NCI-H2081 treated with DMSO at 0.1 percent for 48 hours (cell line): ENCODE measurements around the gene SETD7.
"Not testable (repeated sequence)": the region's sequence is repeated elsewhere in the genome, so short reads cannot be mapped to it uniquely, and the experiment has no call there.

Experiments
- DNase-seq: peaks from one replicate; lab custom pipeline; 2025; lab: John Stamatoyannopoulos, UW

The SETD7 gene

DNA sequence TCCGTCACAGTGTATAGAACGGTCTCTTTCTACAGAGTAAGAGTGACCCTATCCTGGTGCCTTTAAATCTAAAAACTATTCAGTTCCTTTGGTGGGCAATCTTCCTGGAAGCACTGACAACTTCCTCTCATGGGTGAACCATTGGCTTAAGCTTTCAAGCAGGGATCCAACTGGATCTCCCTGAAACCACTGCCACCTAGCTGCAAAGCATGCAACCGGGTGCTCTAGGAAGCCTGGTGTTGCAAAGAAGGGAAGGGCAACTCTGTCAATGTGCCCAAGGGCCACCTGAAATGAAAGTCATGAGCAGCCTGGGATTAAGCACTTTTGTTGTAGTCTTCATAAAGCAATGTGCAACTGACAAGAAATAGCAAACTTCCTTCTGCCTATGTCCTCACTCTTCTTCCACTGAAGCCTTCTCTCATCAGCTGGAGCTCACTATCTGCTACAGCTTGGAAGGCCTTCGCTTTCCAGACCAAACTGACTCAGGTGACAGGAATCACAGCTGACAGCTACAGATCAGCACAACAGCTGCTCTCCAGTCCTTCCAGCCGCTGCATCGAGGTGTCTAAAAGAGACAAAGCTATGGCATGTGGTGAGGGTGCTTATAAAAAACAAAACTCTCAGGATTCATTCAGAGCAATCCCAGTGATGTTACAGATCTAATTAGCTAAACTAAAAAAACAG, 46.1 kb downstream of the SETD7 start:
- no peak for DNase-seq

- no peak for DNase-seq
Measured at GRCh38 chr4:139508581-139509237, 47.3 kb downstream of the SETD7 start.

GRCh38 chr4:139506774-139507173, 49.2 kb downstream of the SETD7 start:
- no peak for DNase-seq

- no peak for DNase-seq
Measured at GRCh38 chr4:139503622-139504166, 52.3 kb downstream of the SETD7 start.

- DNase-seq = no peak
Measured at GRCh38 chr4:139501927-139502899, 53.8 kb downstream of the SETD7 start.

GRCh38 chr4:139501527-139501926, 54.5 kb downstream of the SETD7 start:
- DNase-seq = no peak

DNA sequence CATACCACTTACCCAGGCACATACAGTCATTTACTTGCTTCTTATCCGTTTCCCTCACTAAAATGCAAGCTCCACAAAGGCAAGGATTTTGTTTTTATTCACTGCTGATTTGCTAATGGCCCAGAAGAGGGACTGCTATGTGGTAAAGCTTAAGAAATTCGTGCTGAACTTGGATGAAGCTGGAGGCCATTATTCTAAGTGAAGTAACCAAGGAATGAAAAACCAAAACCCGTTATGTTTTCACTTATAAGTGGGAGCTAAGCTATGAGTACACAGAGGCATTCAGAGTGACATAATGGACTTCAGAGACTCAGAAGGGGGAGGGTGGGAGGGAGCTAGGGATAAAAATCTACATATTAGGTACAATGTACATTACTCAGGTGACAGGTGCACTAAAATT, 54.9 kb downstream of the SETD7 start:
- DNase-seq = no peak

DNA sequence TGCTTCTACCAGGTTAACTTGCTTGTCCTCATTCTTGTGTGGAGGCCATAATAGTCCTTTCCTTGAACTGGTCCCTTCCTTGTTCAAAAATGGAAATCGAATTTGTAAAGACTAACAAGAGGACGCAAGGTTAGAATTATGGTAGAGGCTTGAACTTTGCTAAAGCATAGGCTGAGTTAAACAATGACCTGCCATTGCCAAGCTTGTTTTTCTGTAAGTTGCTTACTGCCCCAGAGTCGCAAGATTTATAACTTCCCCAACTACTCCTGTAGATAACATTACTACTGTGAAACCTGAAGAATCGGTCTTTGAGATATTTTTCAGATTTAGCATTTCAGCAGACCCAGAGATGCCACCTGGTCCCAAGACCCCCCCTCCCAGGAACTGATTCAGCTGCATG, 56.8 kb downstream of the SETD7 start:
- no peak for DNase-seq

- DNase-seq = no peak
Measured at GRCh38 chr4:139493176-139493575, 62.8 kb downstream of the SETD7 start.

DNA sequence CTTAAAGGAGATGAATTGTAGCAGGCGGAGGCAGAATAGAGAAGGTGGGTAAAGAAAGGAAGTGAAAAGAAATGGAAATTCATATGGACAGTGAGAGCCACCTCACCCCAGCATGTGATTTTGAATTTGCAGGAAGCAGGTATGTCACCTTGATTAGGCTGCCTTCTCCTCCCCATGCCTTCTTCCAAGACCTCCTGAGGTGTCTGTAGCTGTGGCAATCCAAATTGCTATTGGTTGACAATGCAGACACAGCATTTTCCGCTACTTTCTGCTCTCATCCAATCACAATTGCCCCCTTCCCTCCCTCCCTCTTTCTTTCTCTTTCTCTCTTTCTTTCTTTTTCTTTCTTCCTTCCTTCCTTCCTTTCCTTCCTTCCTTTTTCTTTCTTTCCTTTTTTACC, 63.6 kb downstream of the SETD7 start:
- no peak for DNase-seq

GRCh38 chr4:139489638-139490037, 66.4 kb downstream of the SETD7 start:
- DNase-seq = no peak

GRCh38 chr4:139488442-139488841, 67.6 kb downstream of the SETD7 start:
- no peak for DNase-seq

DNA sequence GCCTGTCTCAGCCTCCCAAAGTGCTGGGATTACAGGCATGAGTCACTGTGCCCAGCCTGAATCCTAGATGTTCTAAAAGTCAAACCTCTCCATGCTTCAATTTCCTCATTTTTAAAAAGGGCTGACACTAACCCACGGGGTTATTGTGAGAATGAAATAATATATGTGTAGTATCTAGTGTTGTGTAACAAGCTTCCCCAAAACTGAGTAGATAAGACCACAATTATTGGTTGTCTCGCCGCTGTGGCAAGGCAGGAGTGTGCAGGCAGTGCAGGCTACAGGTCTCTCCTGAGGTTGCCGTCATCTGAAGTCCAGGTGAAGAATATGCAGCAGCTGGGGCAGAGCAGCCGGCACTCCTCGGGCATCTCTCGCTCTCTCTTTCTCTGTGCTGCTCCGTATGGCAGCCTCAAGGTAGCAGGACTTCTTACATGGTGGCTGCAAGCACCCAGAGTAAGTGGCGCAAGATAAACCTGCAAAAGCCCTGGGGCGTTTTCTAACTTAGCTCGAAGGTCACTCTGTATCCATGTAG, 71.2 kb downstream of the SETD7 start:
- DNase-seq = no peak

GRCh38 chr4:139483000-139483399, 73.0 kb downstream of the SETD7 start:
- DNase-seq = no peak

GRCh38 chr4:139481465-139481864, 74.6 kb downstream of the SETD7 start:
- no peak for DNase-seq

DNA sequence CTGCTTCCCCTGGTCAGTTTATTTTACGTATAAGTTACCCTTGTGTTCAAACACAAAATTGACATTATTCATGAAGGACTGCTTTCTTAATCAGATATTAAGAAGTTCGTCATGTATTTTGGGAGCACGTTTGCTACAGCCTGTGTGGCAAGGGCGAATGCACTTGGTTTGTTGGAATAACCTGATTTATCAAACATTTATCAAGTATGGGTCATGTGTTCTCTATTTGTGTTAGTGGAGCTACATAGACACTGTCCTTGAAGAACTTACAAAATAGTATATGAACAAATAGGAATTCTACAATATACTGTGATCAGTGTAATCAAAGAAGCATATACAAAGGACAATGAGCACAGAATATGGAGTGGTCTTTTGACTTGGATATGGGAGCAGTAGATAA, 79.7 kb downstream of the SETD7 start:
- no peak for DNase-seq

GRCh38 chr4:139472852-139473251, 83.2 kb downstream of the SETD7 start:
- DNase-seq = no peak

- no peak for DNase-seq
Measured at GRCh38 chr4:139470997-139471665, 84.9 kb downstream of the SETD7 start.

GRCh38 chr4:139470295-139470694, 85.7 kb downstream of the SETD7 start:
- no peak for DNase-seq

DNA sequence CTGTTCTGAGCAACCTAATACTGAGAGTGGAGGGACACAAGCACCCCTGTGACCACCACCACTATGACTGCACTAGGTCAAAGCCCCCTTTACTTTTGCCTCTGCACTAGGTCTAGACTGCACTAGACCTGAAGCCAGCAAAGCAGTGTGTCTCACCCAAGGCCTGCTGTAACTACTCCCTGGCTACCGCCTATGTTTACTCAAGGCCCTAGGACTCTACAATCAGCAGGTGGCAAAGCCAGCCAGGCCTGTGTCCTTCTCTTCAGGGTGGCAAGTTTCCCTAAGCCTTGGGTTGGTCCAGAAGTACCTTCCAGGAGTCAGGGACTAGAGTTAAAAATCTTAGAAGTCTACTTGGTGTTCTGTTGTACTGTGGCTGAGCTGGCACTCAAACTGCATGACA, 86.2 kb downstream of the SETD7 start:
- DNase-seq = no peak

- no peak for DNase-seq
Measured at GRCh38 chr4:139469216-139469615, 86.8 kb downstream of the SETD7 start.

DNA sequence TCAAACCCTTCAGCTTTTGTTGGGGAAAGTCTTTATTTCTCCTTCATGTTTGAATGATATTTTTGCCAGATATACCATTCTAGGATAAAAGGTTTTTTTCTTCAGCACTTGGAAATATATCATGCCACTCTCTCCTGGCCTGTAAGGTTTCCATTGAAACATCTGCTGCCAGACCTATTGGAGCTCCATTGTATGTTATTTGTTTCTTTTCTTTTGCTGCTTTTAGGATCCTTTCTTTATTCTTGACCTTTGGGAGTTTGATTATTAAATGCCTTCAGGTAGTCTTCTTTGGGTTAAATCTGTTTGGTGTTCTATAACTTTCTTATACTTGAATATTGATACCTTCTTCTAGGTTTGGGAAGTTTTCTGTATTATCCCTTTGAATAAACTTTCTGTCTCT, 87.3 kb downstream of the SETD7 start:
- DNase-seq = not testable (repeated sequence)
